SH-SY5Y (cell line): ENCODE measurements around the gene BPIFB3.

Experiments
- GATA2 ChIP-seq: IDR thresholded peaks from 2 replicates; pipeline ENCODE4 v1.6.1; 2011; ENCODE audit warnings: mild to moderate bottlenecking, low read depth, low read length
- GATA3 ChIP-seq: IDR thresholded peaks from 2 replicates; pipeline ENCODE4 v1.6.1; 2011; ENCODE audit warnings: low read depth, mild to moderate bottlenecking, low read length, moderate library complexity

- TF ChIP-seq GATA3 = no peak
- no peak for TF ChIP-seq GATA2
Observed at GRCh38 chr20:33064572-33065287, 11.0 kb downstream of the BPIFB3 start.
